WTC11 (cell line): ENCODE data around the gene NKX6-2. TPM values are rescaled to one million over a fixed set of nuclear protein-coding genes. Genes with fewer than 3 reads are reported as not detected.

ENCODE experiments used
- ATAC-seq: fragments of 200-7000 bp; cut with Tn5 transposase; 2 replicates; pipeline ENCODE4 v1.10.0; 2021; ENCODE audit warnings: mild to moderate bottlenecking, moderate library complexity
- CTCF ChIA-PET: fragments of 300-600 bp; sonication (Branson Sonifier 250); formaldehyde crosslinking; loops from one replicate; lab custom pipeline; 2021; ENCODE audit warnings: antibody characterized with exemption; lab: Charles Lee
- POLR2A ChIA-PET: fragments of 350-600 bp; sonication (Branson Sonifier 250); formaldehyde crosslinking; loops from one replicate; lab custom pipeline; 2021; ENCODE audit warnings: antibody characterized with exemption; lab: Charles Lee
- DNase-seq: peaks from one replicate; pipeline ENCODE4 v3.0.0; 2021; ENCODE audit warnings: low spot score
- H3K27ac Mint-ChIP-seq: 2 replicates; pipeline ENCODE4 v1.8.0; 2021; ENCODE audit warnings: mixed read lengths
- H3K27me3 Mint-ChIP-seq: 2 replicates; pipeline ENCODE4 v1.8.0; 2021; ENCODE audit warnings: low read depth, mild to moderate bottlenecking, moderate library complexity, mixed read lengths
- H3K36me3 Mint-ChIP-seq: 2 replicates; pipeline ENCODE4 v1.8.0; 2021; ENCODE audit warnings: mixed read lengths
- H3K4me1 Mint-ChIP-seq: 2 replicates; pipeline ENCODE4 v1.8.0; 2022; ENCODE audit warnings: mixed read lengths
- H3K4me3 Mint-ChIP-seq: 2 replicates; pipeline ENCODE4 v1.8.0; 2021; ENCODE audit warnings: mild to moderate bottlenecking, moderate library complexity, mixed read lengths
- H3K9me3 Mint-ChIP-seq: 2 replicates; pipeline ENCODE4 v1.8.0; 2021; ENCODE audit warnings: mixed read lengths
- EMX1 ChIP-seq: fragments of 250-450 bp; sonication (Bioruptor Pico); IDR thresholded peaks from 2 replicates; pipeline ENCODE4 v1.8.0; 2021; ENCODE audit warnings: mild to moderate bottlenecking
- GTF2I ChIP-seq: fragments of 250-450 bp; sonication (Bioruptor Pico); conservative IDR thresholded peaks from 2 replicates; pipeline ENCODE4 v1.4.0; 2021; ENCODE audit warnings: mild to moderate bottlenecking
- MXD4 ChIP-seq: fragments of 250-450 bp; sonication (Bioruptor Pico); IDR thresholded peaks from 2 replicates; pipeline ENCODE4 v1.8.0; 2021; ENCODE audit warnings: mild to moderate bottlenecking, moderate library complexity, borderline replicate concordance
- OVOL2 ChIP-seq: fragments of 250-450 bp; sonication (Bioruptor Pico); IDR thresholded peaks from 2 replicates; pipeline ENCODE4 v1.9.0; 2021; ENCODE audit warnings: mild to moderate bottlenecking, borderline replicate concordance
- RORB ChIP-seq: fragments of 250-450 bp; sonication (Bioruptor Pico); IDR thresholded peaks from 2 replicates; pipeline ENCODE4 v1.9.0; 2021; ENCODE audit warnings: mild to moderate bottlenecking
- TEAD4 ChIP-seq: sonication (generic); formaldehyde crosslinking; IDR thresholded peaks from 2 replicates; pipeline ENCODE4 v1.8.0; 2022; ENCODE audit warnings: mild to moderate bottlenecking, missing genetic modification reagents
- total RNA-seq: library from RNA; stranded (reverse); gene quantifications from 3 replicates; pipeline ENCODE4 v1.2.3, GENCODE V29; 2021
- TF ChIP-seq, protein P1 (sequence below): fragments of 250-450 bp; sonication (Bioruptor Pico); IDR thresholded peaks from 2 replicates; pipeline ENCODE4 v1.9.0; 2021; ENCODE audit warnings: moderate library complexity, mild to moderate bottlenecking, inconsistent platforms, borderline replicate concordance
- TF ChIP-seq, protein P2 (sequence below): sonication (generic); formaldehyde crosslinking; IDR thresholded peaks from 2 replicates; pipeline ENCODE4 v1.8.1; 2023; ENCODE audit warnings: mild to moderate bottlenecking, missing genetic modification reagents, borderline replicate concordance
- TF ChIP-seq, protein P3 (sequence below): sonication (generic); formaldehyde crosslinking; conservative IDR thresholded peaks from 2 replicates; pipeline ENCODE4 v1.8.1; 2023; ENCODE audit warnings: mild to moderate bottlenecking, low read depth, missing genetic modification reagents, moderate library complexity
- TF ChIP-seq, protein P4 (sequence below): sonication (generic); formaldehyde crosslinking; IDR thresholded peaks from 2 replicates; pipeline ENCODE4 v1.8.0; 2022; ENCODE audit warnings: mild to moderate bottlenecking, missing genetic modification reagents
- TF ChIP-seq, protein P5 (sequence below): sonication (generic); formaldehyde crosslinking; IDR thresholded peaks from 2 replicates; pipeline ENCODE4 v1.8.1; 2023; ENCODE audit warnings: mild to moderate bottlenecking, missing genetic modification reagents

Gene NKX6-2
- total RNA-seq, 1 experiment from 2014 or later = 0.15 TPM

DNA sequence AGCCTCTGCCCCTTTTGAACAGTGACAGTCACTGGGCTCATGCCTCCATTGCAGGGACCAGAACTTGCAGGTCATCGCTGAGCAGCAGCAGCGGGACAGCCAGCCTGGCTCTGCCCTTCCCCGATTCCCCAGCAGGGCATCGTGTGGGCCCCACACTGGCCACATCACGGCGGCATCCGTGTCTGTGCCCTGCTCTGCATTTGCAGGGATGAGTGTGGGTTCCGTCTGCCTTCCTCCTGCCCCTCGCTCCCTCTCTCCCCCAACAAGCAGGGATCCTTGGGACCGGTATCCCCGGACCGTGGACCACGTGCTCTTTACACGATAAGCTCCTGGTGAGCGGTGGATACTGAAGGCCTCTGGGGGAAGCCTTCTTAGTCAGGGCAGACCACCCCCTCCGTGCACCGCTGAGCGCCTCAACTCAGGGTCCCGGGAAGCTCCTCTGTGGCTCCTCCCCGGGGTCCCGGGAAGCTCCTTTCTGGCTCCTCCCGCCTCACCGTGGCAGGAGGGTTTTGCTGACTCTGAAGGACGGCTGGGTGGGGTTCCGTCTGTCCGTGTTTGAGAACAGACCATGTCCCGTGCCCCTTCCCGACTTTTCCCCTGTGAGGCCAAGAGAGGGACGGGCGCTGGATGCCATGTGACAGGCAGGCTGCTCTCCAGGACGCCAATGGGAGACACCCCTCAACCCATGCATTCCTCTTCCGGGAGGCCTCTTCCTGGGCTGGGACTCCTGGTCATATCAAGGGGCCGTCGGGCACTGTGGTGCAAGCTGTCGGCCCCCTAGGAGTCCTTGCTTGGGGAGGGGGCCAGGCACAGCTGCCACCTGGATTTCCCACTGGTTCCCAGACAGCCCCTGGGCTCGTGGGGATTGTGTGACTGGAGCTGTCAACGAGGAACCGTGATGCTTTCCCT is 23.5 kb upstream of the NKX6-2 start:
- Mint-ChIP-seq H3K4me3 (no peak overlapping the region), H3K9me3 (no peaks in the 10 kb centered on the region)
- no peak for DNase-seq
- TF ChIP-seq, protein P1, sequence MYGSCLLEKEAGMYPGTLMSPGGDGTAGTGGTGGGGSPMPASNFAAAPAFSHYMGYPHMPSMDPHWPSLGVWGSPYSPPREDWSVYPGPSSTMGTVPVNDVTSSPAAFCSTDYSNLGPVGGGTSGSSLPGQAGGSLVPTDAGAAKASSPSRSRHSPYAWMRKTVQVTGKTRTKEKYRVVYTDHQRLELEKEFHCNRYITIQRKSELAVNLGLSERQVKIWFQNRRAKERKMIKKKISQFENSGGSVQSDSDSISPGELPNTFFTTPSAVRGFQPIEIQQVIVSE (CRISPR knock-in tag) = no peak
- TF ChIP-seq OVOL2 (CRISPR knock-in tag) = no peak
- TF ChIP-seq, protein P2, sequence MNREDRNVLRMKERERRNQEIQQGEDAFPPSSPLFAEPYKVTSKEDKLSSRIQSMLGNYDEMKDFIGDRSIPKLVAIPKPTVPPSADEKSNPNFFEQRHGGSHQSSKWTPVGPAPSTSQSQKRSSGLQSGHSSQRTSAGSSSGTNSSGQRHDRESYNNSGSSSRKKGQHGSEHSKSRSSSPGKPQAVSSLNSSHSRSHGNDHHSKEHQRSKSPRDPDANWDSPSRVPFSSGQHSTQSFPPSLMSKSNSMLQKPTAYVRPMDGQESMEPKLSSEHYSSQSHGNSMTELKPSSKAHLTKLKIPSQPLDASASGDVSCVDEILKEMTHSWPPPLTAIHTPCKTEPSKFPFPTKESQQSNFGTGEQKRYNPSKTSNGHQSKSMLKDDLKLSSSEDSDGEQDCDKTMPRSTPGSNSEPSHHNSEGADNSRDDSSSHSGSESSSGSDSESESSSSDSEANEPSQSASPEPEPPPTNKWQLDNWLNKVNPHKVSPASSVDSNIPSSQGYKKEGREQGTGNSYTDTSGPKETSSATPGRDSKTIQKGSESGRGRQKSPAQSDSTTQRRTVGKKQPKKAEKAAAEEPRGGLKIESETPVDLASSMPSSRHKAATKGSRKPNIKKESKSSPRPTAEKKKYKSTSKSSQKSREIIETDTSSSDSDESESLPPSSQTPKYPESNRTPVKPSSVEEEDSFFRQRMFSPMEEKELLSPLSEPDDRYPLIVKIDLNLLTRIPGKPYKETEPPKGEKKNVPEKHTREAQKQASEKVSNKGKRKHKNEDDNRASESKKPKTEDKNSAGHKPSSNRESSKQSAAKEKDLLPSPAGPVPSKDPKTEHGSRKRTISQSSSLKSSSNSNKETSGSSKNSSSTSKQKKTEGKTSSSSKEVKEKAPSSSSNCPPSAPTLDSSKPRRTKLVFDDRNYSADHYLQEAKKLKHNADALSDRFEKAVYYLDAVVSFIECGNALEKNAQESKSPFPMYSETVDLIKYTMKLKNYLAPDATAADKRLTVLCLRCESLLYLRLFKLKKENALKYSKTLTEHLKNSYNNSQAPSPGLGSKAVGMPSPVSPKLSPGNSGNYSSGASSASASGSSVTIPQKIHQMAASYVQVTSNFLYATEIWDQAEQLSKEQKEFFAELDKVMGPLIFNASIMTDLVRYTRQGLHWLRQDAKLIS (CRISPR knock-in tag) = no peak
- TF ChIP-seq, protein P3, sequence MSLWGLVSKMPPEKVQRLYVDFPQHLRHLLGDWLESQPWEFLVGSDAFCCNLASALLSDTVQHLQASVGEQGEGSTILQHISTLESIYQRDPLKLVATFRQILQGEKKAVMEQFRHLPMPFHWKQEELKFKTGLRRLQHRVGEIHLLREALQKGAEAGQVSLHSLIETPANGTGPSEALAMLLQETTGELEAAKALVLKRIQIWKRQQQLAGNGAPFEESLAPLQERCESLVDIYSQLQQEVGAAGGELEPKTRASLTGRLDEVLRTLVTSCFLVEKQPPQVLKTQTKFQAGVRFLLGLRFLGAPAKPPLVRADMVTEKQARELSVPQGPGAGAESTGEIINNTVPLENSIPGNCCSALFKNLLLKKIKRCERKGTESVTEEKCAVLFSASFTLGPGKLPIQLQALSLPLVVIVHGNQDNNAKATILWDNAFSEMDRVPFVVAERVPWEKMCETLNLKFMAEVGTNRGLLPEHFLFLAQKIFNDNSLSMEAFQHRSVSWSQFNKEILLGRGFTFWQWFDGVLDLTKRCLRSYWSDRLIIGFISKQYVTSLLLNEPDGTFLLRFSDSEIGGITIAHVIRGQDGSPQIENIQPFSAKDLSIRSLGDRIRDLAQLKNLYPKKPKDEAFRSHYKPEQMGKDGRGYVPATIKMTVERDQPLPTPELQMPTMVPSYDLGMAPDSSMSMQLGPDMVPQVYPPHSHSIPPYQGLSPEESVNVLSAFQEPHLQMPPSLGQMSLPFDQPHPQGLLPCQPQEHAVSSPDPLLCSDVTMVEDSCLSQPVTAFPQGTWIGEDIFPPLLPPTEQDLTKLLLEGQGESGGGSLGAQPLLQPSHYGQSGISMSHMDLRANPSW = no peak
- TF ChIP-seq MXD4 (CRISPR knock-in tag) = no peak
- TF ChIP-seq EMX1 (CRISPR knock-in tag) = no peak
- TF ChIP-seq TEAD4 (CRISPR knock-in tag) = no peak
- TF ChIP-seq RORB = no peak
- TF ChIP-seq, protein P4, sequence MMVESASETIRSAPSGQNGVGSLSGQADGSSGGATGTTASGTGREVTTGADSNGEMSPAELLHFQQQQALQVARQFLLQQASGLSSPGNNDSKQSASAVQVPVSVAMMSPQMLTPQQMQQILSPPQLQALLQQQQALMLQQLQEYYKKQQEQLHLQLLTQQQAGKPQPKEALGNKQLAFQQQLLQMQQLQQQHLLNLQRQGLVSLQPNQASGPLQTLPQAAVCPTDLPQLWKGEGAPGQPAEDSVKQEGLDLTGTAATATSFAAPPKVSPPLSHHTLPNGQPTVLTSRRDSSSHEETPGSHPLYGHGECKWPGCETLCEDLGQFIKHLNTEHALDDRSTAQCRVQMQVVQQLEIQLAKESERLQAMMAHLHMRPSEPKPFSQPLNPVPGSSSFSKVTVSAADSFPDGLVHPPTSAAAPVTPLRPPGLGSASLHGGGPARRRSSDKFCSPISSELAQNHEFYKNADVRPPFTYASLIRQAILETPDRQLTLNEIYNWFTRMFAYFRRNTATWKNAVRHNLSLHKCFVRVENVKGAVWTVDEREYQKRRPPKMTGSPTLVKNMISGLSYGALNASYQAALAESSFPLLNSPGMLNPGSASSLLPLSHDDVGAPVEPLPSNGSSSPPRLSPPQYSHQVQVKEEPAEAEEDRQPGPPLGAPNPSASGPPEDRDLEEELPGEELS (CRISPR knock-in tag) = no peak
- no peak for TF ChIP-seq GTF2I
- TF ChIP-seq, protein P5, sequence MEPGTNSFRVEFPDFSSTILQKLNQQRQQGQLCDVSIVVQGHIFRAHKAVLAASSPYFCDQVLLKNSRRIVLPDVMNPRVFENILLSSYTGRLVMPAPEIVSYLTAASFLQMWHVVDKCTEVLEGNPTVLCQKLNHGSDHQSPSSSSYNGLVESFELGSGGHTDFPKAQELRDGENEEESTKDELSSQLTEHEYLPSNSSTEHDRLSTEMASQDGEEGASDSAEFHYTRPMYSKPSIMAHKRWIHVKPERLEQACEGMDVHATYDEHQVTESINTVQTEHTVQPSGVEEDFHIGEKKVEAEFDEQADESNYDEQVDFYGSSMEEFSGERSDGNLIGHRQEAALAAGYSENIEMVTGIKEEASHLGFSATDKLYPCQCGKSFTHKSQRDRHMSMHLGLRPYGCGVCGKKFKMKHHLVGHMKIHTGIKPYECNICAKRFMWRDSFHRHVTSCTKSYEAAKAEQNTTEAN = no peak
- TF ChIP-seq, all 79 proteins: peak for 0
- no peak for ATAC-seq
- Mint-ChIP-seq H3K27ac (no peak overlapping the region; the same call in 1 of the 2 replicates), H3K36me3 (no peaks in the 10 kb centered on the region), H3K4me1 (no peaks in the 10 kb centered on the region), H3K27me3 (no peaks in the 10 kb centered on the region)
- ChIA-PET POLR2A (no interaction called here), CTCF (interaction anchor here (0.6 to 1.3 kb wide), 4 partner anchors 24 to 155 kb away, joined by 3 to 8 read pairs (median 4); no protein-coding TSS in a partner anchor)
